ENCODE measurements around the gene KREMEN1. TPM values are rescaled to one million over a fixed set of nuclear protein-coding genes. Genes with fewer than 3 reads are reported as not detected.

KREMEN1 gene
- total RNA-seq, 1 experiment from 2014 or later, result 2.2 TPM

DNA sequence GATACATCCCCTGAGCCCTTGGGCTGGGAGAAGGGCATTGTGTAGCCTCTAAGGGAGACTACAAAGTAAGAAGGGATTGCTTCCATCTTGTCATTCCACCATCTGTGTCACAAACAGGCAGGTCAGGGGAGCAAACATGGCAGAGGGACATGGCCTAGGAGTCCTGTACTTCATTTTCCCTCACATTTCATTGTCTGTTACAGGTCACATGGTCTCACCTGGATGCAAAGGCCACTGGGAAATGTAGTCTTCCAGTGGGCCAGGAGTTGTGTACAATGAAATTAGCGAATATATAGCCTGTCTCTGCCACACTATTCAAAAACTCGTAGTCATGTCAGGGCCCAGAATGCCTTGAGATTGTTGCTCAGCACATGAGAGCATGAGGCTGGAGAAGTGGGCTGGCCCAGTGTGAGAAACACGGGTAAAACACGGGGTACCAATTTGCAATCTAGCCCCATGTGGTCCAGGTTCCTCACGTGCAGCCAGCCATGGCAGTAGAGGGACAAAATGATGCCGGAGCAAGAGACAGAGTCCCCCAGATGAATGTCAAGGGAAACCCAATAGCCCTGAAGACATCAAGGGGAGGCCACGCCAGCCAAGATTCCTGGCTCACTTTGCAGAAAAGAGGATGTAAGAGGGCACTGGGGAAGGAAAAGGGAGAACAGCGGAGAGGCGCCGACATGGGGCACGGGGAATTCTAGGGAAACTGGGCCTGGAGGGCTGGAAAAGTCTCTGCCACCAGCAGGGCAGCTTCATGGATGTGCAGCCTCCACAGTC, 85.1 kb downstream of the KREMEN1 start:
- in situ Hi-C loops (cut with HindIII; ENCODE audit: low pct_unique_long_range_greater_than_20kb, low sequenced_read_pairs), result no loop called here

GRCh38 chr22:29158546-29158945, 85.7 kb downstream of the KREMEN1 start:
- ATAC-seq, result no peak
- Histone ChIP-seq H3K9me3 (ENCODE audit: control insufficient read depth, insufficient read depth, low read depth, low read length) (no peaks in the 10 kb centered on the region), H3K36me3 (ENCODE audit: control insufficient read depth, insufficient read depth, low read length) (no peaks in the 10 kb centered on the region), H3K4me3 (ENCODE audit: low read depth in 2 of 2, low read length in 2 of 2) (no peak overlapping the region), H3K4me1 (ENCODE audit: control insufficient read depth, insufficient read depth, low read length) (peaks cover 3% of the 10 kb centered on the region; the same call in 1 of the 2 replicates), H3K27me3 (ENCODE audit: control insufficient read depth, insufficient read depth, low read length) (no peaks in the 10 kb centered on the region), H3K27ac (ENCODE audit: low read length) (no peak overlapping the region)
- ChIA-PET CTCF (no interaction called here), POLR2A (no interaction called here)
- in situ Hi-C loops (cut with HindIII; ENCODE audit: low pct_unique_long_range_greater_than_20kb, low sequenced_read_pairs) (no loop called here), intact Hi-C loops (cut with micrococcal nuclease; ENCODE audit: unreplicated experiment) (no loop called here)
- TF ChIP-seq CTCF (IDR thresholded peaks at IDR 0.05) (no peak), REST (IDR thresholded peaks at IDR 0.05; ENCODE audit: insufficient read depth in 1 of 2, low read depth in 2 of 2, low read length in 1 of 2) (no peak), POLR2AphosphoS5 (IDR thresholded peaks at IDR 0.05; ENCODE audit: low read depth, low read length) (no peak), SIN3A (IDR thresholded peaks at IDR 0.05; ENCODE audit: borderline replicate concordance, insufficient read depth, low read depth, low read length) (no peak), TCF7L2 (IDR thresholded peaks at IDR 0.05; ENCODE audit: low read depth, low read length) (no peak)
- DNase-seq (ENCODE audit: low read depth, low spot score), result no peak
- no TSS peak for BruUV-seq (replicated peaks)

More for the DNA sequence above, 85.1 kb downstream of the KREMEN1 start:
- no TSS peak for BruUV-seq (replicated peaks)
- ChIA-PET CTCF (no interaction called here), POLR2A (no interaction called here)
- DNase-seq (ENCODE audit: low read depth, low spot score) (no peak), ATAC-seq (0 out of 2 replicates have a peak, but pooled peaks have one; percentile 41)
- TF ChIP-seq TCF7L2 (IDR thresholded peaks at IDR 0.05; ENCODE audit: low read depth, low read length) (no peak), REST (IDR thresholded peaks at IDR 0.05; ENCODE audit: insufficient read depth in 1 of 2, low read depth in 2 of 2, low read length in 1 of 2) (no peak)
- H3K27ac ChIP-seq (ENCODE audit: low read length), result no peak overlapping the region
- H3K4me1 ChIP-seq (ENCODE audit: control insufficient read depth, insufficient read depth, low read length), result peaks cover 3% of the 10 kb centered on the region; the same call in 1 of the 2 replicates
- intact Hi-C loops (cut with micrococcal nuclease; ENCODE audit: unreplicated experiment), result no loop called here
- no peaks in the 10 kb centered on the region for H3K9me3 ChIP-seq (ENCODE audit: control insufficient read depth, insufficient read depth, low read depth, low read length)
- H3K4me3 ChIP-seq (ENCODE audit: low read depth in 2 of 2, low read length in 2 of 2), result no peak overlapping the region
- H3K27me3 ChIP-seq (ENCODE audit: control insufficient read depth, insufficient read depth, low read length), result no peaks in the 10 kb centered on the region
- no peaks in the 10 kb centered on the region for H3K36me3 ChIP-seq (ENCODE audit: control insufficient read depth, insufficient read depth, low read length)
